H1 (cell line): Measurements from ENCODE around the gene CNFN. TPM values are rescaled to one million over a fixed set of nuclear protein-coding genes. Genes with fewer than 3 reads are reported as not detected.
A peak's percentile ranks its signal among the peaks of the same experiment; 100 is the strongest.

Source experiments
- CTCF ChIA-PET: fragments of 300-600 bp; sonication (Branson Sonifier 250); formaldehyde crosslinking; loops from one replicate; lab custom pipeline; 2021; ENCODE audit not compliant: partially characterized antibody; lab: Charles Lee
- POLR2A ChIA-PET: fragments of 300-600 bp; sonication (Branson Sonifier 250); formaldehyde crosslinking; loops from one replicate; lab custom pipeline; 2021; ENCODE audit warnings: inconsistent platforms; ENCODE audit not compliant: partially characterized antibody; lab: Charles Lee
- DNase-seq, 2 experiments: peaks; one replicate each; pipeline versions ENCODE4 v3.0.0 to v3.0.0-alpha.2; 2010 to 2022; ENCODE audit warnings: low spot score in 2 of 2, low read depth in 1 of 2, mixed read lengths in 1 of 2
- FAIRE-seq: peaks from 2 replicates; lab custom pipeline; 2011; peaks lifted over from hg19 to GRCh38; lab: Jason Lieb, UNC
- H2AFZ ChIP-seq: 2 replicates; pipeline ENCODE4 v1.8.1; 2012; ENCODE audit warnings: low read length, inconsistent platforms
- H2AK5ac ChIP-seq: 2 replicates; pipeline ENCODE4 v1.6.1; 2013; ENCODE audit warnings: low read depth, low read length
- H2BK120ac ChIP-seq: replicated peaks from 2 replicates; pipeline ENCODE3; 2013; ENCODE audit warnings: low read depth, low read length, inconsistent platforms
- H2BK12ac ChIP-seq: 2 replicates; pipeline ENCODE4 v1.6.1; 2013; ENCODE audit warnings: low read depth, low read length
- H2BK15ac ChIP-seq: 2 replicates; pipeline ENCODE4 v1.6.1; 2013; ENCODE audit warnings: low read length
- H2BK20ac ChIP-seq: 2 replicates; pipeline ENCODE4 v1.6.1; 2013; ENCODE audit warnings: low read length
- H2BK5ac ChIP-seq: 2 replicates; pipeline ENCODE4 v1.6.1; 2013; ENCODE audit warnings: low read depth, low read length
- H3K14ac ChIP-seq: 2 replicates; pipeline ENCODE4 v1.6.1; 2013; ENCODE audit warnings: inconsistent platforms; ENCODE audit not compliant: insufficient read length
- H3K18ac ChIP-seq: 2 replicates; pipeline ENCODE4 v1.6.1; 2013; ENCODE audit warnings: low read length; ENCODE audit errors: extremely low read depth
- H3K23ac ChIP-seq: 2 replicates; pipeline ENCODE4 v1.6.1; 2013; ENCODE audit warnings: inconsistent platforms; ENCODE audit not compliant: insufficient read length
- H3K23me2 ChIP-seq: 2 replicates; pipeline ENCODE4 v1.6.1; 2013; ENCODE audit warnings: low read depth, low read length
- H3K27ac ChIP-seq: 2 replicates; pipeline ENCODE4 v1.6.1; 2011; ENCODE audit warnings: low read depth, low read length, inconsistent platforms
- H3K27me3 ChIP-seq, 4 experiments: replicated peaks in 1 of 4; 1 replicate in 1 of 4; 2 replicates in 3 of 4; pipeline versions ENCODE4 v1.6.1 to v1.8.1; 2011 to 2013; ENCODE audit warnings: low read length in 3 of 4, mild to moderate bottlenecking in 3 of 4, inconsistent platforms in 2 of 4, mixed read lengths in 2 of 4, moderate library complexity in 1 of 4; ENCODE audit not compliant: control insufficient read depth in 3 of 4, insufficient read depth in 3 of 4; ENCODE audit errors: extremely low read depth in 1 of 4
- H3K36me3 ChIP-seq, 4 experiments: 2 replicates each; pipeline versions ENCODE4 v1.6.1 to v1.8.1; 2011 to 2013; ENCODE audit warnings: mild to moderate bottlenecking in 4 of 4, low read length in 3 of 4, moderate library complexity in 2 of 4, control low read depth in 1 of 4, inconsistent platforms in 1 of 4; ENCODE audit not compliant: insufficient read depth in 4 of 4, control insufficient read depth in 2 of 4
- H3K4ac ChIP-seq: replicated peaks from 2 replicates; pipeline ENCODE3; 2013; ENCODE audit warnings: low read length, low read depth, mixed read lengths, inconsistent platforms; ENCODE audit not compliant: insufficient read length
- H3K4me1 ChIP-seq, 4 experiments: replicated peaks in 1 of 4; 1 replicate in 1 of 4; 2 replicates in 3 of 4; pipeline versions ENCODE4 v1.6.1 to v1.8.1; 2011 to 2013; ENCODE audit warnings: low read length in 3 of 4, inconsistent platforms in 2 of 4, mixed read lengths in 1 of 4; ENCODE audit not compliant: insufficient read depth in 4 of 4, control insufficient read depth in 3 of 4
- H3K4me2 ChIP-seq, 2 experiments: 2 replicates each; pipeline versions ENCODE4 v1.6.1 to v1.8.1; 2011 to 2013; ENCODE audit warnings: low read depth in 2 of 2, low read length in 2 of 2, control low read depth in 1 of 2, inconsistent platforms in 1 of 2, mild to moderate bottlenecking in 1 of 2; ENCODE audit not compliant: insufficient read depth in 1 of 2
- H3K4me3 ChIP-seq, 4 experiments: fragments of 200-600, 300-600 bp in 1 of 4; sonication (generic), shearing (Covaris generic), sonication (Bioruptor Twin) in 1 of 4; 2 replicates each; pipeline versions ENCODE4 v1.5.1 to v1.8.1; 2011 to 2016; ENCODE audit warnings: low read length in 4 of 4, low read depth in 3 of 4, control low read depth in 2 of 4, inconsistent platforms in 2 of 4, mild to moderate bottlenecking in 2 of 4, mixed read lengths in 1 of 4, moderate library complexity in 1 of 4; ENCODE audit not compliant: insufficient read depth in 2 of 4; ENCODE audit errors: extremely low read depth in 1 of 4
- H3K56ac ChIP-seq: replicated peaks from 2 replicates; pipeline ENCODE3; 2013; ENCODE audit warnings: low read depth, mild to moderate bottlenecking, mixed read lengths, low read length, inconsistent platforms; ENCODE audit not compliant: insufficient read length
- H3K79me1 ChIP-seq: 2 replicates; pipeline ENCODE4 v1.6.1; 2013; ENCODE audit warnings: low read depth, low read length, control low read depth
- H3K79me2 ChIP-seq, 2 experiments: 2 replicates each; pipeline versions ENCODE4 v1.6.1 to v1.8.1; 2012 to 2013; ENCODE audit warnings: low read length in 2 of 2, mild to moderate bottlenecking in 2 of 2, inconsistent platforms in 1 of 2; ENCODE audit not compliant: insufficient read depth in 2 of 2, control insufficient read depth in 1 of 2
- H3K9ac ChIP-seq, 4 experiments: replicated peaks in 1 of 4; 1 replicate in 1 of 4; 2 replicates in 3 of 4; pipeline versions ENCODE4 v1.6.1 to v1.8.1; 2011 to 2013; ENCODE audit warnings: low read depth in 3 of 4, low read length in 3 of 4, control low read depth in 2 of 4, mild to moderate bottlenecking in 2 of 4, moderate library complexity in 2 of 4, inconsistent platforms in 1 of 4; ENCODE audit errors: extremely low read depth in 1 of 4
- H3K9me3 ChIP-seq, 2 experiments: 2 replicates each; pipeline versions ENCODE4 v1.6.1 to v1.8.1; 2012 to 2013; ENCODE audit warnings: mild to moderate bottlenecking in 2 of 2, moderate library complexity in 2 of 2, control low read depth in 1 of 2, inconsistent platforms in 1 of 2, low read depth in 1 of 2, low read length in 1 of 2, mixed read lengths in 1 of 2; ENCODE audit not compliant: insufficient read depth in 2 of 2
- H4K20me1 ChIP-seq, 2 experiments: replicated peaks in 1 of 2; 2 replicates each; pipeline versions ENCODE3 to v1.8.1; 2011 to 2013; ENCODE audit warnings: inconsistent platforms in 2 of 2, low read length in 2 of 2, mild to moderate bottlenecking in 1 of 2; ENCODE audit not compliant: insufficient read depth in 2 of 2, control insufficient read depth in 1 of 2
- H4K5ac ChIP-seq: 2 replicates; pipeline ENCODE4 v1.6.1; 2013; ENCODE audit warnings: low read length, low read depth, mixed read lengths, inconsistent platforms; ENCODE audit not compliant: insufficient read length
- H4K8ac ChIP-seq: 2 replicates; pipeline ENCODE4 v1.8.0; 2013; ENCODE audit warnings: mild to moderate bottlenecking, moderate library complexity, low read length, inconsistent platforms; ENCODE audit not compliant: insufficient read depth; ENCODE audit errors: extremely low read depth
- H4K91ac ChIP-seq: replicated peaks from 2 replicates; pipeline ENCODE3; 2013; ENCODE audit warnings: low read length, mixed read lengths, inconsistent platforms; ENCODE audit not compliant: insufficient read length
- SIN3A ChIP-seq, 2 experiments: IDR thresholded peaks in 1 of 2; conservative IDR thresholded peaks in 1 of 2; 2 replicates each; pipeline ENCODE4 v1.6.1; 2011 to 2012; ENCODE audit warnings: low read length in 2 of 2, improper control_type of control experiment in 1 of 2, low read depth in 1 of 2, mild to moderate bottlenecking in 1 of 2
- WGBS, 2 experiments: shearing (Covaris generic) in 1 of 2; methylation state at CpG; one replicate each; pipeline versions ENCODE4 v1.1.6 to v1.1.7; 2013 to 2015; ENCODE audit warnings: low lambda C conversion rate in 2 of 2, mixed read lengths in 2 of 2, inconsistent platforms in 1 of 2, low coverage in 1 of 2, missing lambda C conversion rate in 1 of 2; ENCODE audit not compliant: insufficient replicate concordance in 2 of 2, insufficient coverage in 1 of 2, insufficient read length in 1 of 2; ENCODE audit errors: extremely low coverage in 1 of 2, missing lambda C conversion rate in 1 of 2; 5-methylcytosine and 5-hydroxymethylcytosine counted together
- polyA plus RNA-seq, 7 experiments: library from polyadenylated mRNA; depleted of rRNA in 3 of 7; stranded (reverse) in 5 of 7; unstranded in 2 of 7; fragments of >200 nt in 5 of 7; fragments of 200-250 nt in 2 of 7; gene quantifications; 1 replicate in 5 of 7; 2 replicates in 1 of 7; 4 replicates in 1 of 7; pipeline versions ENCODE4 v1.2.1 to v1.2.3, GENCODE V29; 2011 to 2013; ENCODE audit warnings: missing spikeins in 2 of 7, mixed read lengths in 2 of 7
- total RNA-seq: library from RNA; stranded (reverse); fragmentation: NEBNext Ultra II Directional; extraction: Animal tissue kit (Norgen Biotek cat#: 25700); gene quantifications from 2 replicates; pipeline ENCODE4 v1.2.1, GENCODE V29; 2021

Gene CNFN
- total and polyA plus RNA-seq, 2 of the 8 experiments (the other 6 are each of a cell fraction or from before 2014, with no cell fraction given) = 8.9 to 31.5 TPM

DNA sequence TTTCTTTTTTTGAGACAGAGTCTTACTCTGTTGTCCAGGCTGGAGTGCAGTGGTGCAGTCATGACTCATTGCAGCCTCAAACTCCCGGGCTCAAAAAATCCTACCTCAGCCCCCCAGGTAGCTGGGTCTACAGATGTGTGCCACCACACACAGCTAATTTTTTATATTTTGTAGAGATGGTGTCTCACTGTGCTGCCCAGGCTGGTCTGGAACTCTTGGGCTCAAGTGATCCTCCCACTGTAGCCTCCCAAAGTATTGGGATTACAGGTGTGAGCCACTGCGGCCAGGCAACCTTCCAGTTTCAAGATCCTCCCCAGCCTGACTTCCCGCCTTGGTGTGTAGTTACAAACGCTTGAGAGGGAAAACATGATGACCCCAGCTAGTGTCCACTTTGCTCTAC is 22.2 kb downstream of the CNFN start:
- Histone ChIP-seq H3K4me1 (peaks cover 7 to 31% (median 22%) of the 10 kb centered on the region in 4 experiments), H3K36me3 (peaks cover 5 to 13% (median 6%) of the 10 kb centered on the region in 4 experiments; a peak in 7 of 8 replicates), H3K23me2 (no peaks in the 10 kb centered on the region; the same call in 1 of the 2 replicates), H2BK120ac (no peak overlapping the region), H2AFZ (no peak overlapping the region), H3K9me3 (peaks cover 0 to 6% of the 10 kb centered on the region in 2 experiments; a peak in 1 of 4 replicates), H3K4me2 (no peak overlapping the region), H3K9ac (no peak overlapping the region), H3K14ac (no peak overlapping the region), H2BK15ac (no peak overlapping the region), H3K27ac (no peak overlapping the region), H3K4ac (no peak overlapping the region), H2AK5ac (no peak overlapping the region), H4K91ac (no peak overlapping the region), H3K79me1 (peaks cover 2% of the 10 kb centered on the region), H4K20me1 (no peaks in the 10 kb centered on the region), H4K8ac (no peak overlapping the region), H2BK5ac (0 out of 2 replicates have a peak overlapping the region, but pooled peaks have one; percentile 84), H4K5ac (no peak overlapping the region), H3K23ac (no peak overlapping the region), H3K56ac (no peak overlapping the region), H3K79me2 (no peaks in the 10 kb centered on the region), H2BK12ac (peak overlapping the region; percentile 6; the same call in 1 of the 2 replicates), H3K4me3 (no peak overlapping the region), H3K18ac (0 out of 2 replicates have a peak overlapping the region, but pooled peaks have one; percentile 24), H2BK20ac (no peak overlapping the region; the same call in 1 of the 2 replicates), H3K27me3 (no peaks in the 10 kb centered on the region)
- ChIA-PET POLR2A (interaction anchor here (1.2 kb wide), 1 partner anchor 14 kb away, joined by 4 read pairs; no protein-coding TSS in a partner anchor), CTCF (interaction anchor here (0.6 to 1.3 kb wide), 4 partner anchors 11 to 259 kb away, joined by 3 to 4 read pairs (median 3); no protein-coding TSS in a partner anchor)
- WGBS, 2 experiments = 94% methylated on average over 4 of the region's 4 CpGs; no CpG with 5 or more reads in 1 of the 2 experiments
- FAIRE-seq = no peak
- DNase-seq = no peak
- no peak for TF ChIP-seq SIN3A (conservative IDR thresholded peaks at IDR 0.05 in 1 of 2, IDR thresholded peaks at IDR 0.05 in 1 of 2; ENCODE audit: low read depth in 1 of 2, low read length in 2 of 2)
